GM21381 (cell line): Measurements from ENCODE around the gene PKNOX2.

Source experiments
- ATAC-seq: cut with Tn5 transposase; IDR thresholded peaks from one replicate; pipeline ENCODE4 v1.9.1; 2021; ENCODE audit warnings: mild to moderate bottlenecking, moderate library complexity; ENCODE audit not compliant: unreplicated experiment

The PKNOX2 gene

DNA sequence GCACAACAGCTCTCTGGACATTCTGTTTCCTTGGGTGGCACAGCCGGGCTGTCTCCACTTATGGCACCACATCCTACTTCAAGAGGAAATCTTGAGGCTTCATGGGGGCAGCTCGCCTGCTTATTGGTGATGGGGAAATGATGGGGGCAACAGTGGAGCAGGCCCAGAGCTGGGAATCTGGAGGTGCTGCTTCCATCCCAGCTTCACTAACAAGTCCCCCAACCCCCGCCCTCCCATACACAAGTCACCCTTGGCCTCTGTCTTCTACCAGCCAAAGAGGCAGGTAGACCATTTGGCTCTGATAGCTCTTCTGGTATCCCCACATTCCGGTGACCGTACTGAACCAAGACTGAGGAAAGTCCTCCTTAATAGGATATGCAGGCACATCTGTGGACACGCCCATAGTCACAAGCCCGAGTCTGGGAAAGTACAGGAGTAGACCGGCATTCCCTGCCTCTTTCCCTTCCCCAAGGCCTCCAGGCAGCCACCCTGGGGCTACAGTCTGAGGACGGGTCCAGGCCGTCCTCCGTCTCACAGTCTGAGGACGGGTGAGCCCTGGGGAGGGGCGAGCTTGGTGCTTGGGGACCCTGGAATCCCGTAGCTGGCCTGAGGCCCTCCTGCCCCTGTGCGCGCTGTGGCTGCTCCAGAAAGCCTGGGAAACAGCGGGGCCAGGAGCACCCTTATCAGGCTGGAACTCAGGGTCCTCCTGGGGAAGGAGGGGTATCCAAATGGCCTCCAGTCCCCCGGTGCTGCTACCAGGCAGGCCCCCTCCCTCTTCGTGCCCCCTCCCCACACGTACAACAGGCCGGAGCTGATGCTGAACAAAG lies 185.9 kb downstream of the PKNOX2 start:
- no peak for ATAC-seq

GRCh38 chr11:125351033-125351867 lies 186.7 kb downstream of the PKNOX2 start:
- no peak for ATAC-seq

- ATAC-seq = no peak
These were observed 187.3 kb downstream of the PKNOX2 start for GRCh38 chr11:125351868-125352250.

- ATAC-seq = no peak
These were observed 192.2 kb downstream of the PKNOX2 start for GRCh38 chr11:125356797-125357196.

- ATAC-seq = no peak
These were observed 193.0 kb downstream of the PKNOX2 start for GRCh38 chr11:125357551-125357950.

DNA sequence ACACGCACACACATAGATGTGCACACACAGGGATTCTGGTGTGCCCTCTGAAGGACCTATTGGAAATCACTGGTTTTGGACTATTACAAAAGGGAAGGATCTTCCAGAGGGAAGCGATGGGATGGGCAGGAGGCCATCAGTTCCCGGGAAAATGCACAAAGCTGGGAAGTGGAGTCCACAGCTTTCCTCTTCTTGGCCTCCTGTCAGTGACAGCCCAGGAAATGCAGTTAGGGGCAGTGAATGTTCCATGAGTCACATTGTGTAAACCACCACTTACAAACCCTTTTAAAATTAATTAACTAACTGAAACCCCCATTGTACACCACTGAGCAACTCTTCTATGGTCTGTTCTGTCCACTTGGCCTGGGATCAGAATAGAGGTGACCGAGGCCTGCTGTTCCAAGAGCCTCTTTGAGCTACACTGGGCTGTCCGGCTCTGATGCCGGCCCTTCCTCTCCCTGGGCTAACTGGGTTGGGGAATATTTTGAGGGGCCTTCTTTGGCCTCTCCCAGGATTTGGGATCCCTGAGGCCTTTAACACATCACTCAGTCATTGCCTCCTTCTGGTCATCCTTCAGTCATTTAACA lies 193.8 kb downstream of the PKNOX2 start:
- no peak for ATAC-seq

GRCh38 chr11:125359130-125359529 lies 194.6 kb downstream of the PKNOX2 start:
- ATAC-seq = no peak

- no peak for ATAC-seq
These were observed 195.5 kb downstream of the PKNOX2 start for GRCh38 chr11:125360066-125360465.

DNA sequence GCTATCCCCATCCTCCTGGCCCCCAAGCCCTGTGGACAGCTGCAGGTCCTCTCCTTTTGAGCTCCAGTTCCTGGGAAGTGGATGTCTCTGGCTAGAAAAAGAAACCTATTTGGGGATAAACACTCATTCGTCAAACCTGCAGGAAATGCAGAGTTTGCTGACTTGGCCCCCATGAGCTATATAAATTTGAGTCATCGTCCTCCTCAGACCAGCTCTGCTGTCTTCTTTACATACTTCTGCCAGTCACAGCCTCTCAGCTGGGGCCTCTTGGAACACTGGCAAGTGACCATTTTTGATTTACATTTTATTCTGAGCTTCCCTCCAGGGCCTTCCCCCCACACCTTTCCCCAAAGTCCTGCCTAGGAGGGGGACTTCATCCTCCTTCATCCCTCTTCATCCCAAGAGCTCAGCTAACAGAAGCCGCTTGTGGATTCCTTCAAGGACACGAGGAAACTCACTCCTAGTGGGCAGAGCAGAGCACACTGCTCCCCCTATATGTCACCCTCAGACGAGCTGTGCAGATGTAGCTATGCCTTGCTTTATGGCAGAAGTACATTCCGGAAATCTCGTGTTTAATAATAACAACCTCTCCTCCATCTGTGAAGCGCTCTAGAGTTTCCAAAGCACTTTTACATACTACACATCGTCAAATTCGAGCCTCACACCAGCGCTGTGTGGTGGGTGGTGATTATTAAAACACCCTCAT lies 199.7 kb downstream of the PKNOX2 start:
- ATAC-seq = no peak

DNA sequence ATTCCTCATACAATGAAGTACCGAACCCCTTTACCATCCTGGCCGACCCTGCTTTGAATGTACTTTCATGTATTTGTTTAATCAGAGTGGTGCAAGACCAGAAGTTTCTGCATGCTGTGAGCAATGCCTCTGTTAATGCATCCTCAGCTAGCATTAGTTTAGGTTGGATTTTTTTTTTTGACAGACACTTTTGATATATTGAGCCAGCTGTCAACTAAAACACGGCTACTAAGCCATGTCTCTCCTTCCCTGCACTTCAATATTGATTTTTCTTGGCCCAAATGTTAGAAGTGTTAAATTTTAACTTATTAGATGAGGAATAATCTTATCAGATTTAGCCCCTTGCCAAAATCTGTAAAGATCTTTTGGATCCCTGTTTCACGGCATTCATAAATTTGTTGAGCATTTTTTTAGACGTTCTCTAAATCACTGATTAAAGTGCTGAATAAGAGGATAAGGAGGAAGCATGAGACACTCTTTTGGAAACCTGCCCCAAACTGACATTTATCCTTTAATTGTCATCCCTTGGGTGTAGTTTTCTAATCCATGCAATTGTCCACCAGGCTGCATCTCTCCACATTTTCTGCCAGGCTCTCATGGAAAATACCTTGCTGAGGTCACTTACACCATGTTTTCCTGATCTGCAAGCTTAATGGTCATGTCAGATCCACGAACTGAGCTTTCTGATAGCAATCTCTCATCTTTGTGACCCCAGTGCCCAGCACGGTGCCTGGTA lies 200.8 kb downstream of the PKNOX2 start:
- ATAC-seq = no peak

GRCh38 chr11:125367710-125368109 lies 203.2 kb downstream of the PKNOX2 start:
- no peak for ATAC-seq

- ATAC-seq = no peak
These were observed 204.2 kb downstream of the PKNOX2 start for GRCh38 chr11:125368757-125369156.

GRCh38 chr11:125369808-125370207 lies 205.3 kb downstream of the PKNOX2 start:
- ATAC-seq = no peak

- ATAC-seq = no peak
These were observed 206.2 kb downstream of the PKNOX2 start for GRCh38 chr11:125370561-125371389.

- ATAC-seq = no peak
These were observed 206.9 kb downstream of the PKNOX2 start for GRCh38 chr11:125371431-125371935.

DNA sequence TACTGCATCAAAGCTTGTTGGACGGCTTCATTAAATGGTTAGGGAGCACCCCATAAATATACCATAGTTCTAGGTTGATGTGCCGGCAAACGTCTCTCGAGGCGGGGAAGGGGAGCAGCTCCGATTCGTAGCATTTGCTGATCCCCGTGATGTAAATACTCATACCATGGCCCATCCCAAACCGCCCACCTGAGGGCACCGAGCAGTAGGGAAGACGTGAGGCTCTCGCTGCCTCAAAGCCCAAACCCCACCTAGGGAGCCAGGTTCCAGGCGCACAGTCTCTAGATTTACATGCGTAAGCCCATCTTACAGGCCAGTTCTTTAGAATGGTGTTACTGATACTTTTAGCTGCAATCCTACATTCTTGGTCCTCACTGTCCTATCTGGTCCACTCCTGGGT lies 207.5 kb downstream of the PKNOX2 start:
- ATAC-seq = no peak

GRCh38 chr11:125372911-125373310 lies 208.4 kb downstream of the PKNOX2 start:
- ATAC-seq = no peak

GRCh38 chr11:125373426-125374391 lies 209.2 kb downstream of the PKNOX2 start:
- ATAC-seq = no peak
